DND-41 (cell line): ENCODE data around the gene GPC6.

Source experiments
- EZH2 ChIP-seq: IDR thresholded peaks from 3 replicates; pipeline ENCODE4 v1.6.1; 2012; ENCODE audit warnings: borderline replicate concordance, low read depth, mild to moderate bottlenecking, moderate library complexity, low read length, inconsistent platforms; ENCODE audit not compliant: severe bottlenecking
- TF ChIP-seq, protein P1 (sequence below): IDR thresholded peaks from 2 replicates; pipeline ENCODE4 v1.5.1; 2012; ENCODE audit warnings: borderline replicate concordance, low read length, moderate library complexity, mild to moderate bottlenecking; ENCODE audit not compliant: poor library complexity, severe bottlenecking; ENCODE audit errors: extremely low read depth

DNA sequence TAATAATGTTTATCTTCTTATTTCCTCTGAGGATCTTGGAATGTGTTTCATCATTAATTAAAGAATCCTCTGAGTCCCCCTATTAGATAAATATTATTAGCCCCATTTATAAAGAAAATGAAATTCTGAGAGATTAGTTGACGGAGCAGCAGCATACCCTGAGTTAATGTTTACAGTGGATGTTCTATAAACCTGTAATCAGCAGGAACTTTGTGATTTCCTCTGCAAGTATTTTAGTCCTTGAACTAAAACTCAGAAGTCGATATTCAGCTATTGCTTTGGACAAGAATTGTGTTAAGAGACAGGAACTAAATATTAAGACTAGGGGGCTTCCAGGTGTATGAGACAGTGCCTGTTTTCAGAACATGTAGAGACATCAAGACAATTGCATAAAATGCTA, 1009.5 kb downstream of the GPC6 start:
- TF ChIP-seq, protein P1, sequence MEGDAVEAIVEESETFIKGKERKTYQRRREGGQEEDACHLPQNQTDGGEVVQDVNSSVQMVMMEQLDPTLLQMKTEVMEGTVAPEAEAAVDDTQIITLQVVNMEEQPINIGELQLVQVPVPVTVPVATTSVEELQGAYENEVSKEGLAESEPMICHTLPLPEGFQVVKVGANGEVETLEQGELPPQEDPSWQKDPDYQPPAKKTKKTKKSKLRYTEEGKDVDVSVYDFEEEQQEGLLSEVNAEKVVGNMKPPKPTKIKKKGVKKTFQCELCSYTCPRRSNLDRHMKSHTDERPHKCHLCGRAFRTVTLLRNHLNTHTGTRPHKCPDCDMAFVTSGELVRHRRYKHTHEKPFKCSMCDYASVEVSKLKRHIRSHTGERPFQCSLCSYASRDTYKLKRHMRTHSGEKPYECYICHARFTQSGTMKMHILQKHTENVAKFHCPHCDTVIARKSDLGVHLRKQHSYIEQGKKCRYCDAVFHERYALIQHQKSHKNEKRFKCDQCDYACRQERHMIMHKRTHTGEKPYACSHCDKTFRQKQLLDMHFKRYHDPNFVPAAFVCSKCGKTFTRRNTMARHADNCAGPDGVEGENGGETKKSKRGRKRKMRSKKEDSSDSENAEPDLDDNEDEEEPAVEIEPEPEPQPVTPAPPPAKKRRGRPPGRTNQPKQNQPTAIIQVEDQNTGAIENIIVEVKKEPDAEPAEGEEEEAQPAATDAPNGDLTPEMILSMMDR: no peak
- no peak for TF ChIP-seq EZH2
